HepG2 (cell line): Measurements from ENCODE around the gene DENND5A. TPM values are rescaled to one million over a fixed set of nuclear protein-coding genes. Genes with fewer than 3 reads are reported as not detected.

Experiments used
- ATAC-seq: fragments of 200-7000 bp; cut with Tn5 transposase; 3 replicates; pipeline ENCODE4 v1.9.1; 2020; ENCODE audit warnings: mild to moderate bottlenecking, moderate library complexity
- BruUV-seq: library from RNA; stranded (reverse); fragments of 400-500 nt; replicated peaks from 2 replicates; lab custom pipeline; 2021; lab: Mats Ljungman, UMichigan
- CTCF ChIA-PET: fragments of 300-600 bp; formaldehyde crosslinking; extraction: SDS; loops from one replicate; lab custom pipeline; 2021; ENCODE audit warnings: low total read pairs, inconsistent platforms, low intra/inter-chr PET ratio; lab: Yijun Ruan, JAX
- POLR2A ChIA-PET: fragments of 350-600 bp; sonication (Branson Sonifier 250); formaldehyde crosslinking; loops from one replicate; lab custom pipeline; 2020; ENCODE audit warnings: antibody characterized with exemption, inconsistent platforms; lab: Yijun Ruan, JAX
- DNase-seq: peaks from one replicate; pipeline ENCODE4 v3.0.0-alpha.2; 2015; ENCODE audit warnings: low spot score
- FAIRE-seq: peaks from 3 replicates; lab custom pipeline; 2011; peaks lifted over from hg19 to GRCh38; lab: Jason Lieb, UNC
- H2AFZ ChIP-seq: one replicate; pipeline ENCODE4 v1.6.1; 2011; ENCODE audit warnings: low read length, inconsistent platforms
- H3K27ac ChIP-seq: fragments of 300-600 bp; 3 replicates; pipeline ENCODE4 v1.8.0; 2011; ENCODE audit warnings: mixed run types, mild to moderate bottlenecking, mixed read lengths, low read length, inconsistent platforms; ENCODE audit not compliant: insufficient read depth; ENCODE audit errors: extremely low read length
- H3K27me3 ChIP-seq, 2 experiments: fragments of 200-600 bp in 1 of 2; 2 replicates in 1 of 2; 3 replicates in 1 of 2; pipeline versions ENCODE4 v1.6.0 to v1.8.0; 2011; ENCODE audit warnings: low read length in 2 of 2, mild to moderate bottlenecking in 2 of 2, moderate library complexity in 2 of 2, inconsistent platforms in 1 of 2; ENCODE audit not compliant: insufficient read depth in 2 of 2, control insufficient read depth in 1 of 2
- H3K36me3 ChIP-seq, 2 experiments: fragments of 200-600 bp in 1 of 2; replicated peaks in 1 of 2; 2 replicates in 1 of 2; 3 replicates in 1 of 2; pipeline versions ENCODE4 v1.5.1 to v1.8.0; 2011; ENCODE audit warnings: low read length in 2 of 2, inconsistent platforms in 1 of 2; ENCODE audit not compliant: insufficient read depth in 2 of 2, control insufficient read depth in 1 of 2
- H3K4me1 ChIP-seq: 2 replicates; pipeline ENCODE4 v1.5.1; 2012; ENCODE audit warnings: low read length, inconsistent platforms; ENCODE audit not compliant: insufficient read depth
- H3K4me2 ChIP-seq: 2 replicates; pipeline ENCODE4 v1.6.0; 2011; ENCODE audit warnings: low read depth, low read length, inconsistent platforms
- H3K4me3 ChIP-seq, 3 experiments: fragments of 200-600 bp in 1 of 3; sonication (generic), shearing (Covaris generic) in 1 of 3; replicated peaks in 1 of 3; 2 replicates each; pipeline ENCODE4 v1.5.1; 2011 to 2016; ENCODE audit warnings: low read length in 3 of 3, inconsistent platforms in 2 of 3, low read depth in 2 of 3, mild to moderate bottlenecking in 2 of 3, control low read depth in 1 of 3, mixed read lengths in 1 of 3; ENCODE audit not compliant: insufficient read depth in 1 of 3
- H3K79me2 ChIP-seq: one replicate; pipeline ENCODE4 v1.6.1; 2011; ENCODE audit warnings: low read length, inconsistent platforms; ENCODE audit not compliant: insufficient read depth
- H3K9ac ChIP-seq: 2 replicates; pipeline ENCODE4 v1.6.0; 2011; ENCODE audit warnings: mild to moderate bottlenecking, low read depth, low read length, inconsistent platforms; ENCODE audit not compliant: insufficient read depth
- H3K9me3 ChIP-seq: 2 replicates; pipeline ENCODE4 v1.5.1; 2012; ENCODE audit warnings: mild to moderate bottlenecking, low read length
- H4K20me1 ChIP-seq: 2 replicates; pipeline ENCODE4 v1.6.0; 2011; ENCODE audit warnings: inconsistent platforms, mild to moderate bottlenecking, low read length, moderate library complexity; ENCODE audit not compliant: insufficient read depth
- CREB3 ChIP-seq: sonication (generic); formaldehyde crosslinking; IDR thresholded peaks from 2 replicates; pipeline ENCODE4 v1.5.0; 2020; ENCODE audit warnings: missing genetic modification reagents
- MYC ChIP-seq: sonication (generic); formaldehyde crosslinking; IDR thresholded peaks from 2 replicates; pipeline ENCODE4 v1.9.0; 2021; ENCODE audit warnings: missing genetic modification reagents, borderline replicate concordance
- PCBP2 ChIP-seq: fragments of 200-400 bp; formaldehyde crosslinking; optimal IDR thresholded peaks from 2 replicates; pipeline ENCODE3; 2018; ENCODE audit warnings: low read length, low read depth; ENCODE audit not compliant: poor library complexity, severe bottlenecking
- RORA ChIP-seq: sonication (generic); formaldehyde crosslinking; IDR thresholded peaks from 2 replicates; pipeline ENCODE4 v1.5.0; 2020; ENCODE audit warnings: mild to moderate bottlenecking, missing genetic modification reagents, moderate library complexity
- ZBTB8A ChIP-seq: sonication (generic); formaldehyde crosslinking; IDR thresholded peaks from 2 replicates; pipeline ENCODE4 v1.4.0; 2020; ENCODE audit warnings: mild to moderate bottlenecking, low read depth, missing genetic modification reagents, borderline replicate concordance
- ZNF10 ChIP-seq: sonication (generic); formaldehyde crosslinking; IDR thresholded peaks from 2 replicates; pipeline ENCODE4 v1.4.0; 2020; ENCODE audit warnings: mild to moderate bottlenecking, low read depth, missing genetic modification reagents, borderline replicate concordance
- ZNF333 ChIP-seq: sonication (generic); formaldehyde crosslinking; IDR thresholded peaks from 2 replicates; pipeline ENCODE4 v1.4.0; 2020; ENCODE audit warnings: mild to moderate bottlenecking, missing genetic modification reagents, borderline replicate concordance
- ZNF782 ChIP-seq: sonication (generic); formaldehyde crosslinking; IDR thresholded peaks from 2 replicates; pipeline ENCODE4 v1.4.0; 2020; ENCODE audit warnings: missing genetic modification reagents, mild to moderate bottlenecking, borderline replicate concordance
- ZSCAN29 ChIP-seq: sonication (generic); formaldehyde crosslinking; conservative IDR thresholded peaks from 2 replicates; pipeline ENCODE4 v1.4.0; 2020; ENCODE audit warnings: mild to moderate bottlenecking, missing genetic modification reagents
- ZSCAN5A ChIP-seq: sonication (generic); formaldehyde crosslinking; IDR thresholded peaks from 2 replicates; pipeline ENCODE4 v1.8.0; 2022; ENCODE audit warnings: mild to moderate bottlenecking, missing genetic modification reagents, borderline replicate concordance
- WGBS: methylation state at CpG from one replicate; pipeline ENCODE4 v1.1.6; 2017; ENCODE audit warnings: low lambda C conversion rate; 5-methylcytosine and 5-hydroxymethylcytosine counted together
- in situ Hi-C: cut with HindIII; loops from 2 replicates; pipeline ENCODE4 v1.10.0; 2017; ENCODE audit warnings: low pct_unique_long_range_greater_than_20kb; ENCODE audit not compliant: extremely low pct_ligation_motif_present
- intact Hi-C: fragments of 100-400 bp; cut with micrococcal nuclease; formaldehyde crosslinking; loops from one replicate; pipeline ENCODE4 v1.10.0; 2022; ENCODE audit not compliant: unreplicated experiment
- microRNA-seq: library from miRNA; unstranded; fragments of <30 nt; microRNA quantifications from one replicate; pipeline ENCODE4, GENCODE V29; 2020
- polyA plus RNA-seq, 8 experiments: library from polyadenylated mRNA; depleted of rRNA in 3 of 8; stranded (reverse) in 7 of 8; unstranded in 1 of 8; fragments of >200 nt; fragmentation: Illumina TruSeq in 4 of 8; extraction: Trizol in 4 of 8; gene quantifications; 2 replicates each; pipeline versions ENCODE4 v1.2.1 to v1.2.3, GENCODE V29; 2011 to 2016; ENCODE audit warnings: low read depth in 4 of 8, missing spikeins in 1 of 8, mixed read lengths in 1 of 8; ENCODE audit not compliant: insufficient read depth in 1 of 8
- small RNA-seq, 3 experiments: library from RNA; depleted of rRNA; stranded (forward); fragments of <200 nt; gene quantifications; one replicate each; pipeline ENCODE3, GENCODE V24; 2012; ENCODE audit warnings: low read depth in 2 of 3, low replicate concordance in 1 of 3; ENCODE audit not compliant: insufficient read length in 3 of 3, insufficient read depth in 2 of 3
- total RNA-seq, 5 experiments: library from RNA; depleted of rRNA; stranded (reverse); fragments of >200 nt; fragmentation: Illumina TruSeq; extraction: Trizol; gene quantifications; 2 replicates each; pipeline ENCODE4 v1.2.3, GENCODE V29; 2016; ENCODE audit warnings: low read depth in 1 of 5

Gene DENND5A
- total and polyA plus RNA-seq, 2 of the 13 experiments (the other 11 are each of a cell fraction or from before 2014, with no cell fraction given), result 63.3 to 145 TPM

GRCh38 chr11:9089061-9089460 is 176.1 kb downstream of the DENND5A start:
- BruUV-seq, result no TSS peak
- H4K20me1 ChIP-seq, result no peaks in the 10 kb centered on the region
- peaks cover 12% of the 10 kb centered on the region for H3K4me1 ChIP-seq
- H2AFZ ChIP-seq, result no peak overlapping the region
- TF ChIP-seq ZNF333 (CRISPR knock-in tag) (no peak), RORA (CRISPR knock-in tag) (no peak), ZSCAN29 (CRISPR knock-in tag) (no peak), ZSCAN5A (no peak), ZBTB8A (no peak), MYC (CRISPR knock-in tag) (no peak), ZNF10 (CRISPR knock-in tag) (no peak), ZNF782 (CRISPR knock-in tag) (no peak), PCBP2 (no peak), CREB3 (CRISPR knock-in tag) (no peak)
- TF ChIP-seq, all 625 proteins: peak for 0
- POLR2A ChIA-PET, result no interaction called here
- H3K9ac ChIP-seq, result no peak overlapping the region
- in situ Hi-C loops (no loop called here), intact Hi-C loops (no loop called here)
- WGBS, result 0% methylated on average over 3 of the region's 3 CpGs
- FAIRE-seq (no peak), DNase-seq (no peak), ATAC-seq (peak; percentile 70)
- H3K9me3 ChIP-seq, result no peaks in the 10 kb centered on the region
- H3K4me2 ChIP-seq, result no peak overlapping the region
- peaks cover 1 to 44% of the 10 kb centered on the region in 2 experiments for H3K27me3 ChIP-seq
- no peaks in the 10 kb centered on the region for H3K36me3 ChIP-seq
- H3K4me3 ChIP-seq, result no peak overlapping the region
- H3K27ac ChIP-seq, result no peak overlapping the region
- no peaks in the 10 kb centered on the region for H3K79me2 ChIP-seq
- CTCF ChIA-PET, result no interaction called here

Small RNA genes lying within 50 kb of the gene (microRNA-seq; reads per million reads assigned to microRNA genes)
- not detected for gene MIR5691

Small RNA genes lying within 50 kb of the gene (small RNA-seq; reads per million reads assigned to genes)
- gene MIR5691, result 0 reads per million in 3 experiments
- 0 reads per million in 3 experiments for gene RF00017

Other genes starting within 250 kb of the DENND5A start
- gene SCUBE2, start 173.8 kb downstream of the DENND5A start, total RNA-seq (2016; rRNA removed; fragmentation: Illumina TruSeq; extraction: Trizol), result not detected in 2 replicates
- 0.09 TPM in 1 of 2 replicates, not detected in the other for gene SCUBE2, start 173.8 kb downstream of the DENND5A start, polyA plus RNA-seq (2011; rRNA removed)
- 18.8 and 36.8 TPM in 2 replicates for gene TMEM41B, start 49.2 kb upstream of the DENND5A start, total RNA-seq (2016; rRNA removed; fragmentation: Illumina TruSeq; extraction: Trizol)
- gene TMEM41B, start 49.2 kb upstream of the DENND5A start, polyA plus RNA-seq (2011; rRNA removed), result 48.1 and 48.4 TPM in 2 replicates
- 98.4 and 197 TPM in 2 replicates for gene IPO7, start 119.3 kb upstream of the DENND5A start, total RNA-seq (2016; rRNA removed; fragmentation: Illumina TruSeq; extraction: Trizol)
- gene IPO7, start 119.3 kb upstream of the DENND5A start, polyA plus RNA-seq (2011; rRNA removed), result 53.3 and 59.4 TPM in 2 replicates
- 22.4 and 32.9 TPM in 2 replicates for gene ZNF143, start 195.7 kb upstream of the DENND5A start, total RNA-seq (2016; rRNA removed; fragmentation: Illumina TruSeq; extraction: Trizol)
- gene ZNF143, start 195.7 kb upstream of the DENND5A start, polyA plus RNA-seq (2011; rRNA removed), result 35.6 and 35.9 TPM in 2 replicates